ENCODE data around the gene RHOA.

Gene RHOA

DNA sequence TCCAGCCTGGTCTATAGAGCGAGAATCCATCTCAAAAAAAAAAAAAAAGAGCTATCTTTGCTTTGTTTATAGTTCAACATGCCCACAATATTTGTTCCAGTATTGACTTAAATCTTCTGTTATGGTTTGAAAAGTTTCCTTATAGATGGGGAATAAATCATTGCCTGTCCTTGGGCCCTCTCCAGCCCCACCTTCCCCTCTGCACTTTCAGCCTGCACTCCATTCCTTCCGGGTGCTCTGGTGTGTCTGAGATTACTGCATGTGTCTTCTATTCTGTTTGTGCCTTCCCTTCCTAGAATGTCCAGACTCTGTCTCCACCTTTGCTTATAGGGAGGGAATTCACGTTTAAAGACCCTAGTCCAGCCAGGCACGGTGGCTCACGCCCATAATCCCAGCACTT lies 28.4 kb downstream of the RHOA start:
- TF ChIP-seq, protein P1, sequence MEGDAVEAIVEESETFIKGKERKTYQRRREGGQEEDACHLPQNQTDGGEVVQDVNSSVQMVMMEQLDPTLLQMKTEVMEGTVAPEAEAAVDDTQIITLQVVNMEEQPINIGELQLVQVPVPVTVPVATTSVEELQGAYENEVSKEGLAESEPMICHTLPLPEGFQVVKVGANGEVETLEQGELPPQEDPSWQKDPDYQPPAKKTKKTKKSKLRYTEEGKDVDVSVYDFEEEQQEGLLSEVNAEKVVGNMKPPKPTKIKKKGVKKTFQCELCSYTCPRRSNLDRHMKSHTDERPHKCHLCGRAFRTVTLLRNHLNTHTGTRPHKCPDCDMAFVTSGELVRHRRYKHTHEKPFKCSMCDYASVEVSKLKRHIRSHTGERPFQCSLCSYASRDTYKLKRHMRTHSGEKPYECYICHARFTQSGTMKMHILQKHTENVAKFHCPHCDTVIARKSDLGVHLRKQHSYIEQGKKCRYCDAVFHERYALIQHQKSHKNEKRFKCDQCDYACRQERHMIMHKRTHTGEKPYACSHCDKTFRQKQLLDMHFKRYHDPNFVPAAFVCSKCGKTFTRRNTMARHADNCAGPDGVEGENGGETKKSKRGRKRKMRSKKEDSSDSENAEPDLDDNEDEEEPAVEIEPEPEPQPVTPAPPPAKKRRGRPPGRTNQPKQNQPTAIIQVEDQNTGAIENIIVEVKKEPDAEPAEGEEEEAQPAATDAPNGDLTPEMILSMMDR (IDR thresholded peaks at IDR 0.05; ENCODE audit: low read depth, low read length): no peak

GRCh38 chr3:49378249-49378895 lies 33.4 kb downstream of the RHOA start:
- TF ChIP-seq, protein P1 (IDR thresholded peaks at IDR 0.05; ENCODE audit: low read depth, low read length): no peak
- DNase-seq (ENCODE audit: extremely low read depth, low read depth): peak; percentile 77

More for the DNA sequence above, 28.4 kb downstream of the RHOA start:
- no peak for DNase-seq (ENCODE audit: extremely low read depth, low read depth)

GRCh38 chr3:49377483-49377882 lies 34.3 kb downstream of the RHOA start:
- TF ChIP-seq, protein P1 (IDR thresholded peaks at IDR 0.05; ENCODE audit: low read depth, low read length): no peak
- no peak for DNase-seq (ENCODE audit: extremely low read depth, low read depth)

DNA sequence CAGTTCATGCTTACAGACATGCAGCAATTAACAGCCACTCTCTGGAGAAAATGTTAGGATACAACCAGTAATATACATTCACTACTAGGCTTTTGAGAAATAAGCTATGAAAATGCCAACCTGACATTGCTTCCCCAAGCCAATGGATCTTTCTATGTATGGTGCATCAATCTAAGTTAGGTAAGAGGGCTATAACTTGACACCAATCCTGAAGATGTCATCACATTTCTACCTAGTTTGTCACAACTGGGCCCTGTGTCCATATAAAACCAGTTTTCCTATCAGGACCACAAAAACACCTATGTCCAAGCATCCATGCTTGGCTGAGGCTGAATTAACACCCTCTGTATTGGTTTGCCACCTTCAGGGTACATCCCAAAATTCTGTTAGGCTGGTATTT lies 39.8 kb downstream of the RHOA start:
- TF ChIP-seq, protein P1 (IDR thresholded peaks at IDR 0.05; ENCODE audit: low read depth, low read length): no peak
- no peak for DNase-seq (ENCODE audit: extremely low read depth, low read depth)

- TF ChIP-seq, protein P1 (IDR thresholded peaks at IDR 0.05; ENCODE audit: low read depth, low read length): no peak
- no peak for DNase-seq (ENCODE audit: extremely low read depth, low read depth)
Measured at GRCh38 chr3:49370585-49371290, 41.0 kb downstream of the RHOA start.

GRCh38 chr3:49362561-49362960 lies 49.2 kb downstream of the RHOA start:
- TF ChIP-seq, protein P1 (IDR thresholded peaks at IDR 0.05; ENCODE audit: low read depth, low read length): no peak
- no peak for DNase-seq (ENCODE audit: extremely low read depth, low read depth)

DNA sequence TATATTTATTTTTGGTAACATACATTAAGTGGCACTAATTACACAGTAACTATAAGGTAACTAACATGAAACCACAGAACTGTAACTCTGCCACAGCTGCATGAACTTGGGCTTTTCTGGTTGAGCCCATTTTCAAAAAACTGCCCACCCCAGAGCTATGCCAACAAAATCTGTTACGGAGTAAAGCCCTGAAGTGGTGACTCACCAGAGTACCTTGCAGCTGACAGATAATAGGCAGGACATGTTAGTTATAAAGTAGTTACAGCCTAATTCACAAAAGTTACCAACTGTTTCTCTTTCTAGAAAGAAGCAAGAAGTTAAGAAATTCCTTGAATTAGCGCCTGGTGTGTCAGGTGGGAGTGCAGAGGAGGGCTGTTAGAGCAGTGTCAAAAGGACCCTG lies 52.2 kb downstream of the RHOA start:
- no peak for DNase-seq (ENCODE audit: extremely low read depth, low read depth)
- TF ChIP-seq, protein P1 (IDR thresholded peaks at IDR 0.05; ENCODE audit: low read depth, low read length): no peak

All from AG09319 (cell line).